ENCODE measurements around the gene KLHL11. TPM values are rescaled to one million over a fixed set of nuclear protein-coding genes. Genes with fewer than 3 reads are reported as not detected.
A peak's percentile ranks its signal among the peaks of the same experiment; 100 is the strongest.

KLHL11 gene
- total and polyA plus RNA-seq, 2 of the 8 experiments (the other 6 are each of a cell fraction or from before 2014, with no cell fraction given), result 4.2 to 13.7 TPM

GRCh38 chr17:41912925-41913324, 47.7 kb upstream of the KLHL11 start:
- no peak overlapping the region for H3K18ac ChIP-seq (ENCODE audit: extremely low read depth, low read length)
- no peak overlapping the region for H3K14ac ChIP-seq (ENCODE audit: insufficient read length)
- peaks cover 28% of the 10 kb centered on the region for H3K79me1 ChIP-seq (ENCODE audit: low read depth, low read length)
- no peak overlapping the region for H2BK12ac ChIP-seq (ENCODE audit: low read depth, low read length)
- H3K4me3 ChIP-seq (ENCODE audit: extremely low read depth in 1 of 4, insufficient read depth in 2 of 4, low read depth in 3 of 4, low read length in 4 of 4), result no peak overlapping the region
- CTCF ChIA-PET (ENCODE audit: partially characterized antibody), result interaction anchor here (0.9 to 16.0 kb wide), 11 partner anchors 9 to 615 kb away, joined by 3 to 205 read pairs (median 5); partner anchors contain the start of genes CNP and ODAD4
- TF ChIP-seq RNF2 (IDR thresholded peaks at IDR 0.05; ENCODE audit: borderline replicate concordance, low read depth, low read length, missing control alignments, poor library complexity, severe bottlenecking) (no peak), ATF2 (IDR thresholded peaks at IDR 0.05; ENCODE audit: low read length) (no peak), TAF7 (optimal IDR thresholded peaks at IDR 0.05; ENCODE audit: borderline replicate concordance, low read depth, low read length) (no peak), SUZ12 (IDR thresholded peaks at IDR 0.05; ENCODE audit: low read length) (no peak), SP4 (IDR thresholded peaks at IDR 0.05; ENCODE audit: low read length) (no peak), SIRT6 (IDR thresholded peaks at IDR 0.05; ENCODE audit: low read length) (no peak), SIX5 (IDR thresholded peaks at IDR 0.05; ENCODE audit: low read depth, low read length) (no peak), CHD2 (IDR thresholded peaks at IDR 0.05; ENCODE audit: low read length) (no peak), HDAC2 (IDR thresholded peaks at IDR 0.05; ENCODE audit: borderline replicate concordance in 1 of 2, low read depth in 2 of 2, low read length in 2 of 2) (no peak)
- H4K8ac ChIP-seq (ENCODE audit: extremely low read depth, insufficient read depth, low read length), result no peak overlapping the region
- no peaks in the 10 kb centered on the region for H3K27me3 ChIP-seq (replicated peaks in 1 of 4; ENCODE audit: control insufficient read depth in 3 of 4, extremely low read depth in 1 of 4, insufficient read depth in 3 of 4, low read length in 3 of 4)
- H3K79me2 ChIP-seq (ENCODE audit: control insufficient read depth in 1 of 2, insufficient read depth in 2 of 2, low read length in 2 of 2), result peaks cover 19 to 71% of the 10 kb centered on the region in 2 experiments
- DNase-seq (ENCODE audit: low read depth in 1 of 2, low spot score in 2 of 2), result no peak
- no peak overlapping the region for H2BK120ac ChIP-seq (replicated peaks; ENCODE audit: low read depth, low read length)
- POLR2A ChIA-PET (ENCODE audit: partially characterized antibody), result interaction anchor here (0.9 to 8.2 kb wide), 9 partner anchors 13 to 208 kb away, joined by 3 to 64 read pairs (median 5); partner anchors contain the start of gene ODAD4
- H3K56ac ChIP-seq (replicated peaks; ENCODE audit: insufficient read length, low read depth, low read length), result no peak overlapping the region
- peaks cover 4 to 21% (median 13%) of the 10 kb centered on the region in 4 experiments for H3K4me1 ChIP-seq (replicated peaks in 1 of 4; ENCODE audit: control insufficient read depth in 3 of 4, insufficient read depth in 4 of 4, low read length in 3 of 4)
- H3K23me2 ChIP-seq (ENCODE audit: low read depth, low read length), result peaks cover 5% of the 10 kb centered on the region; the same call in 1 of the 2 replicates
- H2AFZ ChIP-seq (ENCODE audit: low read length), result no peak overlapping the region
- no peak overlapping the region for H2BK15ac ChIP-seq (ENCODE audit: low read length)
- H3K4me2 ChIP-seq (ENCODE audit: insufficient read depth in 1 of 2, low read depth in 2 of 2, low read length in 2 of 2), result no peak overlapping the region
- no peaks in the 10 kb centered on the region for H3K9me3 ChIP-seq (ENCODE audit: insufficient read depth in 2 of 2, low read depth in 1 of 2, low read length in 1 of 2)
- H3K27ac ChIP-seq (ENCODE audit: low read depth, low read length), result no peak overlapping the region
- no peak overlapping the region for H2AK5ac ChIP-seq (ENCODE audit: low read depth, low read length)
- H2BK5ac ChIP-seq (ENCODE audit: low read depth, low read length), result no peak overlapping the region
- H4K5ac ChIP-seq (ENCODE audit: insufficient read length, low read depth, low read length), result no peak overlapping the region
- H4K91ac ChIP-seq (replicated peaks; ENCODE audit: insufficient read length, low read length), result no peak overlapping the region
- peaks cover 41 to 58% (median 48%) of the 10 kb centered on the region in 4 experiments for H3K36me3 ChIP-seq (ENCODE audit: control insufficient read depth in 2 of 4, insufficient read depth in 4 of 4, low read length in 3 of 4)
- no peak for FAIRE-seq
- no peak overlapping the region for H3K4ac ChIP-seq (replicated peaks; ENCODE audit: insufficient read length, low read depth, low read length)
- 75% methylated on average over 1 of the region's 1 CpG; no CpG with 5 or more reads in 1 of the 2 experiments for WGBS, 2 experiments (ENCODE audit: extremely low coverage in 1 of 2, insufficient coverage in 1 of 2, insufficient read length in 1 of 2, insufficient replicate concordance in 2 of 2, low coverage in 1 of 2, low lambda C conversion rate in 2 of 2, missing lambda C conversion rate in 1 of 2)
- peaks cover 33 to 67% of the 10 kb centered on the region in 2 experiments for H4K20me1 ChIP-seq (replicated peaks in 1 of 2; ENCODE audit: control insufficient read depth in 1 of 2, insufficient read depth in 2 of 2, low read length in 2 of 2)
- no peak overlapping the region for H2BK20ac ChIP-seq (ENCODE audit: low read length)
- H3K9ac ChIP-seq (replicated peaks in 1 of 4; ENCODE audit: extremely low read depth in 1 of 4, low read depth in 3 of 4, low read length in 3 of 4), result peak overlapping the region in 1 of 4 experiments; percentile 14; a peak in 1 of 7 replicates
- no peak overlapping the region for H3K23ac ChIP-seq (ENCODE audit: insufficient read length)

Measured in H1 (cell line).